Measurements from ENCODE around the gene PTPN6.

The PTPN6 gene

GRCh38 chr12:6974180-6974579 lies 23.0 kb downstream of the PTPN6 start:
- Histone ChIP-seq H4K91ac (ENCODE audit: low read length) (no peak overlapping the region), H3K4me3 (ENCODE audit: insufficient read depth in 1 of 2, low read depth in 1 of 2, low read length in 2 of 2) (no peak overlapping the region), H2BK120ac (ENCODE audit: low read depth, low read length) (no peak overlapping the region), H3K4me2 (ENCODE audit: low read length, poor library complexity, severe bottlenecking) (no peak overlapping the region), H2BK12ac (ENCODE audit: low read length in 2 of 2) (no peak overlapping the region), H2AK5ac (ENCODE audit: low read length, severe bottlenecking) (no peak overlapping the region), H3K4me1 (ENCODE audit: control insufficient read depth, insufficient read depth, low read depth, low read length) (peaks cover 4% of the 10 kb centered on the region), H4K8ac (ENCODE audit: low read length) (no peak overlapping the region), H3K14ac (ENCODE audit: low read length in 2 of 2) (no peak overlapping the region), H3K23ac (ENCODE audit: low read length in 2 of 2) (no peak overlapping the region), H2AFZ (ENCODE audit: low read depth, low read length) (no peak overlapping the region), H3K9me3 (ENCODE audit: control insufficient read depth, low read length) (no peaks in the 10 kb centered on the region), H3K9ac (ENCODE audit: low read length) (no peak overlapping the region), H3K27me3 (ENCODE audit: control insufficient read depth in 1 of 2, insufficient read depth in 1 of 2, low read length in 2 of 2) (no peaks in the 10 kb centered on the region), H3K36me3 (ENCODE audit: control insufficient read depth in 1 of 2, insufficient read depth in 2 of 2, low read depth in 1 of 2, low read length in 2 of 2) (peaks cover 44 to 57% of the 10 kb centered on the region in 2 experiments), H3K18ac (ENCODE audit: low read depth in 1 of 2, low read length in 2 of 2) (no peak overlapping the region), H2BK15ac (ENCODE audit: low read depth, poor library complexity, severe bottlenecking) (no peak overlapping the region), H3K79me1 (replicated peaks; ENCODE audit: low read length, poor library complexity, severe bottlenecking) (peaks cover 27% of the 10 kb centered on the region), H3K4ac (ENCODE audit: low read depth in 1 of 2, low read length in 2 of 2) (no peak overlapping the region), H2BK5ac (ENCODE audit: low read depth, low read length, poor library complexity, severe bottlenecking) (no peak overlapping the region), H3K27ac (ENCODE audit: low read length, poor library complexity, severe bottlenecking) (no peak overlapping the region)
- no peak for DNase-seq
- WGBS, result over 99% methylated on average over 6 of the region's 6 CpGs

GRCh38 chr12:6975297-6976032 lies 24.3 kb downstream of the PTPN6 start:
- Histone ChIP-seq H3K9ac (ENCODE audit: low read length) (no peak overlapping the region), H2AFZ (ENCODE audit: low read depth, low read length) (no peak overlapping the region), H3K79me1 (replicated peaks; ENCODE audit: low read length, poor library complexity, severe bottlenecking) (peaks cover 27% of the 10 kb centered on the region), H3K23ac (ENCODE audit: low read length in 2 of 2) (no peak overlapping the region), H4K91ac (ENCODE audit: low read length) (no peak overlapping the region), H2AK5ac (ENCODE audit: low read length, severe bottlenecking) (no peak overlapping the region), H2BK15ac (ENCODE audit: low read depth, poor library complexity, severe bottlenecking) (no peak overlapping the region), H2BK120ac (ENCODE audit: low read depth, low read length) (no peak overlapping the region), H3K18ac (ENCODE audit: low read depth in 1 of 2, low read length in 2 of 2) (no peak overlapping the region), H3K14ac (ENCODE audit: low read length in 2 of 2) (no peak overlapping the region), H3K9me3 (ENCODE audit: control insufficient read depth, low read length) (no peaks in the 10 kb centered on the region), H2BK5ac (ENCODE audit: low read depth, low read length, poor library complexity, severe bottlenecking) (no peak overlapping the region), H3K36me3 (ENCODE audit: control insufficient read depth in 1 of 2, insufficient read depth in 2 of 2, low read depth in 1 of 2, low read length in 2 of 2) (peaks cover 55 to 68% of the 10 kb centered on the region in 2 experiments), H3K4me2 (ENCODE audit: low read length, poor library complexity, severe bottlenecking) (no peak overlapping the region), H3K4me3 (ENCODE audit: insufficient read depth in 1 of 2, low read depth in 1 of 2, low read length in 2 of 2) (no peak overlapping the region), H3K4me1 (ENCODE audit: control insufficient read depth, insufficient read depth, low read depth, low read length) (no peaks in the 10 kb centered on the region), H2BK12ac (ENCODE audit: low read length in 2 of 2) (no peak overlapping the region), H3K27me3 (ENCODE audit: control insufficient read depth in 1 of 2, insufficient read depth in 1 of 2, low read length in 2 of 2) (no peaks in the 10 kb centered on the region), H3K27ac (ENCODE audit: low read length, poor library complexity, severe bottlenecking) (no peak overlapping the region), H4K8ac (ENCODE audit: low read length) (no peak overlapping the region), H3K4ac (ENCODE audit: low read depth in 1 of 2, low read length in 2 of 2) (no peak overlapping the region)
- 98% methylated on average over 2 of the region's 2 CpGs for WGBS
- DNase-seq, result no peak

- no peak overlapping the region for H2BK120ac ChIP-seq (ENCODE audit: low read depth, low read length)
- H3K4me3 ChIP-seq (ENCODE audit: insufficient read depth in 1 of 2, low read depth in 1 of 2, low read length in 2 of 2), result no peak overlapping the region
- H3K23ac ChIP-seq (ENCODE audit: low read length in 2 of 2), result no peak overlapping the region
- WGBS, result 93% methylated on average over 10 of the region's 10 CpGs
- no peaks in the 10 kb centered on the region for H3K4me1 ChIP-seq (ENCODE audit: control insufficient read depth, insufficient read depth, low read depth, low read length)
- H3K36me3 ChIP-seq (ENCODE audit: control insufficient read depth in 1 of 2, insufficient read depth in 2 of 2, low read depth in 1 of 2, low read length in 2 of 2), result peaks cover 71 to 90% of the 10 kb centered on the region in 2 experiments
- no peak overlapping the region for H2BK5ac ChIP-seq (ENCODE audit: low read depth, low read length, poor library complexity, severe bottlenecking)
- no peaks in the 10 kb centered on the region for H3K9me3 ChIP-seq (ENCODE audit: control insufficient read depth, low read length)
- H2BK15ac ChIP-seq (ENCODE audit: low read depth, poor library complexity, severe bottlenecking), result no peak overlapping the region
- no peak overlapping the region for H3K4ac ChIP-seq (ENCODE audit: low read depth in 1 of 2, low read length in 2 of 2)
- H4K8ac ChIP-seq (ENCODE audit: low read length), result no peak overlapping the region
- H3K27ac ChIP-seq (ENCODE audit: low read length, poor library complexity, severe bottlenecking), result no peak overlapping the region
- H2AFZ ChIP-seq (ENCODE audit: low read depth, low read length), result no peak overlapping the region
- H3K79me1 ChIP-seq (replicated peaks; ENCODE audit: low read length, poor library complexity, severe bottlenecking), result peaks cover 25% of the 10 kb centered on the region
- no peaks in the 10 kb centered on the region for H3K27me3 ChIP-seq (ENCODE audit: control insufficient read depth in 1 of 2, insufficient read depth in 1 of 2, low read length in 2 of 2)
- no peak overlapping the region for H3K14ac ChIP-seq (ENCODE audit: low read length in 2 of 2)
- H3K4me2 ChIP-seq (ENCODE audit: low read length, poor library complexity, severe bottlenecking), result no peak overlapping the region
- no peak overlapping the region for H2BK12ac ChIP-seq (ENCODE audit: low read length in 2 of 2)
- H4K91ac ChIP-seq (ENCODE audit: low read length), result no peak overlapping the region
- no peak overlapping the region for H3K9ac ChIP-seq (ENCODE audit: low read length)
- no peak for DNase-seq
- no peak overlapping the region for H3K18ac ChIP-seq (ENCODE audit: low read depth in 1 of 2, low read length in 2 of 2)
- no peak overlapping the region for H2AK5ac ChIP-seq (ENCODE audit: low read length, severe bottlenecking)
These were observed 26.5 kb downstream of the PTPN6 start for GRCh38 chr12:6977653-6978052.

GRCh38 chr12:6978188-6978587 lies 27.0 kb downstream of the PTPN6 start:
- Histone ChIP-seq H3K27ac (ENCODE audit: low read length, poor library complexity, severe bottlenecking) (no peak overlapping the region), H2BK120ac (ENCODE audit: low read depth, low read length) (no peak overlapping the region), H2BK5ac (ENCODE audit: low read depth, low read length, poor library complexity, severe bottlenecking) (no peak overlapping the region), H4K8ac (ENCODE audit: low read length) (no peak overlapping the region), H3K4me3 (ENCODE audit: insufficient read depth in 1 of 2, low read depth in 1 of 2, low read length in 2 of 2) (no peak overlapping the region), H3K23ac (ENCODE audit: low read length in 2 of 2) (no peak overlapping the region), H3K4ac (ENCODE audit: low read depth in 1 of 2, low read length in 2 of 2) (no peak overlapping the region), H3K4me2 (ENCODE audit: low read length, poor library complexity, severe bottlenecking) (no peak overlapping the region), H3K9me3 (ENCODE audit: control insufficient read depth, low read length) (no peaks in the 10 kb centered on the region), H2AFZ (ENCODE audit: low read depth, low read length) (no peak overlapping the region), H3K27me3 (ENCODE audit: control insufficient read depth in 1 of 2, insufficient read depth in 1 of 2, low read length in 2 of 2) (no peaks in the 10 kb centered on the region), H2BK15ac (ENCODE audit: low read depth, poor library complexity, severe bottlenecking) (no peak overlapping the region), H3K9ac (ENCODE audit: low read length) (no peak overlapping the region), H3K18ac (ENCODE audit: low read depth in 1 of 2, low read length in 2 of 2) (no peak overlapping the region), H3K79me1 (replicated peaks; ENCODE audit: low read length, poor library complexity, severe bottlenecking) (peaks cover 24% of the 10 kb centered on the region), H3K4me1 (ENCODE audit: control insufficient read depth, insufficient read depth, low read depth, low read length) (no peaks in the 10 kb centered on the region), H4K91ac (ENCODE audit: low read length) (no peak overlapping the region), H2BK12ac (ENCODE audit: low read length in 2 of 2) (no peak overlapping the region), H2AK5ac (ENCODE audit: low read length, severe bottlenecking) (no peak overlapping the region), H3K14ac (ENCODE audit: low read length in 2 of 2) (no peak overlapping the region), H3K36me3 (ENCODE audit: control insufficient read depth in 1 of 2, insufficient read depth in 2 of 2, low read depth in 1 of 2, low read length in 2 of 2) (peaks cover 71 to 96% of the 10 kb centered on the region in 2 experiments)
- no peak for DNase-seq
- WGBS, result 94% methylated on average over 6 of the region's 6 CpGs
